Activated CD4-positive, alpha-beta T cell treated with anti-CD3 and anti-CD28 coated beads, Interleukin-2, amount 50 U/mL, for 24 hours (primary cell): ENCODE results near the gene KRTAP3-1.
"Not testable (repeated sequence)": the region's sequence is repeated elsewhere in the genome, so short reads cannot be mapped to it uniquely, and the experiment has no call there.

Experiments
- DNase-seq, 2 donors: peaks; one replicate each; pipeline ENCODE4 v3.0.0-alpha.2; 2020; ENCODE audit warnings: low read depth in 1 of 2, low spot score in 1 of 2

KRTAP3-1 gene

DNA sequence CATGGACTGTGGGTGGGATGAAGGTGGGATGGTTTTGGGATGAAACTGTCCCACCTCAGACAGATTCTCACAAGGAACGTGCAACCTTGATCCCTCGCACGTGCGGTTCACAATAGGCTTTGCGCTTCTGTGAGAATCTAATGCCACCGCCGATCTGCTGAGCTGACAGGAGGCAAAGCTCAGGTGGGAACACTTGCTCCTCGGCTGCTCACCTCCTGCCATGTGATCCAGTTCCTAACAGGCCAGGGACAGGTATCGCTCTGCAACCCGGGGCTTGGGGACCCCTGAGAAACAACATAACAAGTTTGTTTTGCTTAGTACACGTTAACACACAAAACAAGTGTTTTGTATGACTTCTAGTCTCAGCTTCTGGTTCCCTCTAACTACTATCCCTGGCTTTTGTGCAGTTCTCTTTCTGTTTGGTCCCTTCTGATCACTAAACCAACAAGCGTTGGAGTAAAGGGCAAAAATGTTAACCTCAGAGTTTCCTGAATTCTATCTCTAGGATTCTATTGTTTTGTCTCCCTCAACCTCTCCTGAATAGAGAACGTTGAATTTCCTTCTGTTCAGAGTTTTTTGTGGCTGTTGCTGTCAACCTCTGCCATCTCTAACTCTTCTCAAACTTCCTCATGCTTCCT lies 7.8 kb upstream of the KRTAP3-1 start:
- DNase-seq: no peak

DNA sequence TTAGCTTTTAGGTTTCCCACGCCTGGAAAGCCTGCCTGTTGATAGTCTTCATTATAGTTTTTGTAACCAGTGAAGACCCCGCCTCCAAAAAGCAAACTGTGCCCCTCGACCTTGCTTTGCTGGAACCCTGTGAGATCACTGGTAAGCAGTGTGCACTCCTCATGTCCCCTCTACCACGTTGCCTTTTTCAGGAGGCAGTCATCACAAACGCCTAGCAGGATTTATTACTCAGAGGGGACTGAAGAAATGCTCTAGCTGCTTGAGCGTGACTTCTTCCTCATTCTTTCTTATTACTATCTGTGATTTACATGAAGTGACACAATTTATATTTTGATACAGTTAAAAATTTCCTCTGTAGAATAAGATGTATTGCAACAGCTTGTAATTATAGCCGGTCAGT lies 6.5 kb upstream of the KRTAP3-1 start:
- DNase-seq: no peak

DNA sequence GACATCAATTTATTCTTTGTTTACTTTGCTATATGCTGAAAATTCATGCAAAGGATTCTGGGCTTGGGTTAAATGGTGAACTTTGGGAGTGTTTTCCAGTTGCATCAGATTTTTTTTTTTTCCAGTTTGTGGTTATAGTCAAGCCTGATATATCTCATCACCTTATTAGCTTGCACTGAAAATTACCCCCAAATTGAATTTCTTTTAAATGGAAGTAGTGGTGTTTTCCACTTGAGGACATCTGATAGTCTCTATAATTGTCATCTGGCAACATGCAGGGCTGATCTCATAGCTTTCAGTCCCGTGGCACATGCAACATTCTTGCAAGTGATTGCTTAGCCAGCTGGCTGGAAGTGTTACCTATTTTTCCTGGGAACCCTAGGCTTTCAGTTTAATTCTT lies 4.7 kb upstream of the KRTAP3-1 start:
- no peak for DNase-seq

DNA sequence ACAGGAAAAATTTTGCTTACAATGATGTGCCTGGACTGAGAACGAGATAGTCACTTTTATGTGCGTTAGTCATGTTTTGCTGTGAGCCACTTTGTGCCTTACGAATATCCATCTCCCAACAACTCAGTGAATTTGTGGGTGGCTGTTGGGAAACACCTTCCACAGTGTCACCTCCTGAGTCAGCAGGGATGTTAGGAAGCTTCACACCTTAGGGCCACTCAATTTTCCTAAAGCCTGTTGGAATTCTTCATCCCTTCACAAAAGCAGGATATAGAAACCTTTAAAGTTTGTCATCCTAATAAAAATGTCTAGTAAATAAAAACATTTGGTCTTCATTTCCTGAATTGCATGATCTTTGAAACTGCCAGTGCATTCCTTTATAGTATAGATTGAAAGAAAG lies 4.3 kb upstream of the KRTAP3-1 start:
- DNase-seq: no peak

DNA sequence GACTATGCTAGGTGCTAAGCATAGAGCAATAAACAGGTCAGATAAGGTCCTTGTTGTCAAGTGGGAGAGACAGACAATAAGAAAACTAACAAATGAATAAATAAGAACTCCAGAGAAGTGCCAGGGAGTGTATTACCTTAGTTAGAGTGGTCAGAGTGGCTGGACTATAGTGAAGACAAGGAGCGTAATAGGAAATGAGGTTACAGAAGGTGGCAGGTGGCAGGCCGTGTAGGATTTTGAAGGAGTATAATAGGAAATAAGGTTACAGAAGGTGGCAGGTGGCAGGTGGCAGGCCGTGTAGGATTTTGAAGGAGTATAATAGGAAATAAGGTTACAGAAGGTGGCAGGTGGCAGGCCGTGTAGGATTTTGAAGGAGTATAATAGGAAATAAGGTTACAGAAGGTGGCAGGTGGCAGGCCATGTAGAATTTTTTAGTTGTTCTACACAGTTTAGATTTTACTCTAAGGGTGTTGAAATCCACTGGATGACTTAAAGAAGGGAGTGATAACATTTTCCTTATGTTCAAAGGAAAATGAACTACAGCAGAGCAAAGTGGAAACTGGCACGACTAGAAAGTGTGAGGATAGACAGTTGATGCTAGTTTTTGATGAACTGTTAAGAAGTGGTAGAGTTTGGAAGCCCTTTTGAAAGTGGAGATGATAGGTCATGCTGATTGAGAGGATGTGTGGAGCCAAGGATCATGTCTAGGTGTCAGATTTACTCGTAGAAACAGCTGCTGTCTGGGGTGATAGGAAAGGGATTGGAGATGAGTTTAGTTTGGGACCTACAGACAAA lies 3.6 kb upstream of the KRTAP3-1 start:
- no peak for DNase-seq

DNA sequence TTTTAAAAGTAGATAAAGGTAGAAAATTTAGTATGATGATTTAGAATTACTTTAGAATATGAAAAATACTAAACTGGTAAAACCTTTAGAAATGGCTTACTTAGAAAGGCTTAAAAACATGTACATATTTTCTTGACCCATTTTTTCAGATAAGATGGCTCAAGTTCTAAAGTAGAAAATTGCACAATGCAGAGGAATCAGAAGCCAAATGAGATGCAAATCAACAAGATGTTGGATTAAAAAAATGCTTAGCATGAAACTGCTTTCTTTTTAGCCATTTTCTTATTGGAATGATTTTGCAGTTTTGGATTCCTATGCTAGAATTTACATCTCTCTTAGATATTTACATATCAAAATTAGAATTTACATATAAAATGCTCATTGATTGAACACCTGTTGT lies 1.5 kb upstream of the KRTAP3-1 start:
- no peak for DNase-seq

DNA sequence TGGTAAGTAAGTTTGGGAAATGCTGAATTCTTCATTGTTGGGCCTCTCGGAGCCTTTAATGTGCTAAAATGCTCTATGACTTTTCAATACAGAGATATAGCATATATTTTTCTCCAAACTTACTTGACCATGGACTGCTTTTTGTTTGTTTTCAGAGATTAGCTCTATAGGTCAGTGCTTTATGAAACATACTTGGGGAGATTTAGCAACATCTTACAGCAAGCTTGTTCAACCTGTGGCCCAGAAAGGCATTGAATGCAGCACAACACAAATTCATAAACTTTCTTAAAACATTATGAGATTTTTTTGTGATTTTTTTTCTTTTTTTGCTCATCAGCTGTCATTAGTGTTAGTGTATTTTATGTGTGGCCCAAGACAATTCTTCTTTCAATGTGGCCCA lies 1.0 kb upstream of the KRTAP3-1 start:
- no peak for DNase-seq

DNA sequence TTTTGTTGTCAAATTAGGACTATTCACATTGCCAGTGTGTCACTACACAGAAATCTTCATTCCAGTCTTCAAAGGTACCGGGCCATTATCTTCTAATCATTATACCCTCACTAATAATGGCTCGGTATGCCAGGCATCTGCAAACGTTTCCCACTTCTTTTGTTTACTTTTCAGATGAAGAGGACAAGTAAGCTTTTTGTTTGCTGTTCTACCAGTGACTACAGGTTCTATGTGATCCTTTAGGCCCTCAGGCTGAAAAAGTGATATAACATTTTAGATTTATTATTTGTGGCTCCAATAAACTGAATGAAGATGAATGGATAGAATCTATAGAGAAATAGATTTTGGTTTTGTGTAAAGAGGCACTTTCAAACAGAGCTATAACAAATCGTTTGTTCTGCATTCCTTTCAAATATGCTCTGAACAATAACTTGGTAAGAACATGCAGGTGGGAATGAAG lies 403 bp upstream of the KRTAP3-1 start:
- no peak for DNase-seq

DNA sequence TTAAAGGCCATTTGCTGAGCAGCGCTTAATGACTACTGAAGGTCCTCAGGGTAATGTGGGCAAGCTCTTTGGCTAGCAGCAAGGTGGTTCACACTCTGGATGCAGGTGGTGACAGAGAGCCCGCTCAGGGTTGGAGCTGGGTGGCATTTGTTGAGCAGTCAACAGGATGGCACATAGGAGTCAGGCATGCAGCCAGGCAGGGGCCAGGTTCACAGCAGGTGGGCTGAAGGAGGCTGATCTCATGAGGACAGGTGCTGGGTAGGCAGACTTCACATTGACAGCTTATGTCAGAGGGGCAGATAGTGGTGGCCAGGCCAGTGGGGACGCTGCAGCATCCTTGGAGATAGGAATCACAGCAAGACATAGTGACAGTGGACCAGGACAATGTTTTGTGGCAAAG lies 4.5 kb downstream of the KRTAP3-1 start:
- no peak for DNase-seq

DNA sequence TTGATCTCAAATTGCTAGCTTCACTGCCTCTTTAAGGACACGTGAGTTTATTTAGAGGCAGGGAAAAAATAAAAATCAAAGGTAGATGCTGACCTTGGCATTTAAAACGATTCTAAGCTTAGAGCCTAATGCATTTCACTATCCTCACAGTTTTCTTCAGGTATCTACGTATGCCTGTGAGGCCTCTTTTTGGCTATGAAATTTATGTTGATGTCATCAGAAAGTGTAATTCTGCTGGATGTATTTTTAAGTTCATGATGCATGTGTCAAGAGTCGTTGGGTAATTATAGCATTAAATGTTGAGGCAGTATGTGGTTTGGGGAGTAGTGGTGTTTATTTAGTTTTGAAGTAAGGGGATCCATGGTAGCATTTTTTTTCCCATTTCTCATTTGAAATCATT lies 5.0 kb downstream of the KRTAP3-1 start:
- DNase-seq: no peak

DNA sequence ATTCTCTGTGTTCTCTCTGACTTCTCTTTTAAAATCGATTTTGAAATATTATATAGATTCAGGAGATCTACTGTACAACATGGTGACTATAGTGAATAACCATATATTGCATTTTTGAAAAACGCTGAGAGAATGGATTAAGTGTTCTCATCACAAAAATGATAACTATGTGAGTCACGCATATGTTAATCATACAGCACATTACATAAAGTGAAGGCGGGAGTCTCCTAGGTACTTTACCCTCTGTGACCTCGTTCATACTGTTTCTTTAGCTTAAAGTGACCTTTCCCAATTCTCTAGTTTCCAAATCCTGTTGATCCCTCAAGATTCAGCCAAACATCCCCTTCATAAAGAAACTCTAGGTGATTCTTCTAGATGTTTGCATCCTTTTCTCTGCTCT lies 6.1 kb downstream of the KRTAP3-1 start:
- DNase-seq: no peak

DNA sequence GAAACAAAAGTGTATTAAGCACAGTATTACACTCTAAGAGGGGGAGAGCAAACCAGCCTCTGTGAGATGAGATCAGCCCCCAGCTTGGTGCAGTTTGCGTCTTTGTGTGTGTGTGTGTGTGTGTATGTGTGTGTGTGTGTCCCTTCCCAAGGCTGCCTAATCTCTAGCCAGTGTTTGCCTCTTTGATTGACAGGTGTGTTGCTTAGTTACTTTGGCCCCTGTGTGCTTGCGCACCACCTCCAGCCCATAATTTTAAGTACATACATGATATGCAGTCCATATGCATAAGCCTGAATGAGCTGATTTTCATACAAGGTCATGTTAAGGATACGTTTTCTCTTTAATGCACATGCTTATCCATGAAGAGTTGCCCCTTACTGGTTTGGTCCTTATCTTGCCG lies 7.1 kb downstream of the KRTAP3-1 start:
- DNase-seq: no peak

DNA sequence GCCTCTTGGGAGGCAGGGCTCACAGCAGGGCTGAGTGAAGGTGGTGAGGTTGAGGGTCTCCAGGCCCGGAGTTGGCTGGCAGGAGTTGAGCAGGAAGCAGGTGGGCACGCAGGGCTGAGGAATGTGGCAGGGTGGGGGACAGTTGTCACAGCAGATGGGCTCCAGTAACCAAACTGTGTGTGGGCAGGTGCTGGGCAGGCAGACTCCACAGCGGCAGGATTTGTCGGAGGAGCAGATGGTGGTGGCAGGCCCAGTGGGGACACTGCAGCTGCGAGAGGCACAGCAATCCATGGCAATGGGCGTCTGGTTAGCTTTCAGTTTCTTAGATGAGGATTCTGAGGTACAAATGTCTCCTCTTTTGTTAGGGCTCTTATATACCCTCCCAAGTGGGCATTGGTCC lies 9.4 kb downstream of the KRTAP3-1 start, which contains the start of gene KRTAP3-2:
KRTAP3-2 (minus strand) TSS at position 344 of the 400 bp plus-strand sequence; CDS start at position 291, 53 bp downstream.
- DNase-seq: not testable (repeated sequence)

DNA sequence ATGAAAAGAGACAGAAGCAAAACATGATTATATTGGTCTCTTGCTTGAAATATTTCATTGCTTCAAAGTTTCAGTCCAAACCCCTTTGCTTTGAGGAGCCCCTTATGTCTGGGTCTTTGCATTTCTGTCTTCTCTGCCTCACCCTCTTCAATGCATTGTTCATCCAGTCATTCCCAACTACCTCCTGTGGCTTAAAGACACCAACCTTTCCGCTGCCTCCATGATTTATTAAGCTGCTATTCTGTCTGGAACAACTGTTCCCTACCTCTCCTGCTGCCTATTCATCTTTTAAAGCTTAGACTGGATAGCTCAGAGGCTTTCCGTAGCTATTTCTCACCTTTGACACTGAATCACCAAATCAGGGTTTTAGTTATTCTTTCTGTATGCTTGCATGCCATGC lies 11.6 kb downstream of the KRTAP3-1 start:
- DNase-seq: no peak

DNA sequence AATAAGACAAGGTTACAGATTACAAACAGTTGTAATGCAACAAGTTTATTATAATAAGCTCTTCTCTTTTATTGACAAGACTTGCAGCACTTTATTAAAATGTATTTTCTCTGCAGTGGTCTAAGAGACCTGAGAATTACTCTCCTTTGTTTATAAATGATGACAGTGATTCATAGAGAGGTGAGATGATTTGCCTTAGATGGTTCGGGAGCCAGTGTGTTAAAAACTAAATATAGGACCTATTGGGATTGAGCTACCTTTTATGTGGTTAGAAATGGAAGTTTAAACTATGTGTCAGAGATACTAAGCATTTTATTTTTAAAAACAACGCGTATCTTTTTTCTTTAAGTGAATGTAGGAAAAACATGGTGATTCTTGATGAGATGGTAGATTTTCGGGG lies 12.1 kb downstream of the KRTAP3-1 start:
- DNase-seq: no peak

DNA sequence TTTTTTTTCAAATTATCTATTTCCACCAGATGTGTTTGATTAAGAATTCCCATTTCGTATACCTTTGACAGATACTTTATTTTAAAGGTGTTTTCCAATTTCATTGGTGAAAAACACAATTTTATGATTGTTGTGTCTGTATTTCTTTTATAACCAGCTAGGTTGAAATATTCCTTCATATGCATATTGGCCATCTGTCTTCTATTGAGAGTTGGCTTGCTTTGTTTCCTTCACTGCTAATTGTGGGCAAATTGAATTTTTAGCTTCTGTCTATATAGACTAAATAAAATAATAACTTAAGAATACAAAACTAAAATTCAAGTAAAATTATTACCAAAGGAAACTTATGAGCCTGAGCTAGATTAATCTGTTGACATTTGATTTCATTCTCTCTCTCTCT lies 13.8 kb downstream of the KRTAP3-1 start:
- no peak for DNase-seq

DNA sequence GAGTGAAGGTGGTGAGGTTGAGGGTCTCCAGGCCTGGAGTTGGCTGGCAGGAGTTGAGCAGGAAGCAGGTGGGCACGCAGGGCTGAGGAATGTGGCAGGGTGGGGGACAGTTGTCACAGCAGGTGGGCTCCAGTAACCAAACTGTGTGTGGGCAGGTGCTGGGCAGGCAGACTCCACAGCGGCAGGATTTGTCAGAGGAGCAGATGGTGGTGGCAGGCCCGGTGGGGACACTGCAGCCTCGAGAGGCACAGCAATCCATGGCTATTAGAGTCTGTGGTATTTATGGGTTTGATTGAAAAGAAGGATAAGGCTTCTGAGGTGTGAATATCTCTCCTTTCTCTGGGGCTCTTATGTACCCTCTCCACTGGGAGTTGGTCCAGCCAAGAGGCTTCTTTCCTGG lies 15.1 kb downstream of the KRTAP3-1 start, which contains the start of gene KRTAP3-3:
KRTAP3-3 (minus strand) TSS at position 326 of the 400 bp plus-strand sequence; CDS start at position 259, 67 bp downstream.
- DNase-seq: no peak

DNA sequence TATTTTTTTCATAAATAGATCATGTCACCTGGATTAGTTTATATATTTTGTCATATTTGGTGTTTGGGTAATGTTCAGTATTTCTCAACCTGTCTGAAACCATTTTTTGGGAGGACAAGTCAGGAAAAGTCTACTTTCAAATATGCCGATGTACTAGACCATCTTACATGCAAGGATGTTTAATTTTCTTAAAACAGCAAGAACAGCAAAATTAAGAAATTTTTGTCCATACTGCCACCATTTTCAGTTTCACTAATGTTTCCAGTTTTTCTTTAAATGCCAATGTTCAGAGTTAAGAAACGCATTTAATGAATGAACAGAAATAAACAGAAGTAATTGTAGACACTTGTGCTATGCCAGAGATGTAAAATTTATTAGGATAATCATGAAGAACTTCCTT lies 15.8 kb downstream of the KRTAP3-1 start:
- DNase-seq: no peak

DNA sequence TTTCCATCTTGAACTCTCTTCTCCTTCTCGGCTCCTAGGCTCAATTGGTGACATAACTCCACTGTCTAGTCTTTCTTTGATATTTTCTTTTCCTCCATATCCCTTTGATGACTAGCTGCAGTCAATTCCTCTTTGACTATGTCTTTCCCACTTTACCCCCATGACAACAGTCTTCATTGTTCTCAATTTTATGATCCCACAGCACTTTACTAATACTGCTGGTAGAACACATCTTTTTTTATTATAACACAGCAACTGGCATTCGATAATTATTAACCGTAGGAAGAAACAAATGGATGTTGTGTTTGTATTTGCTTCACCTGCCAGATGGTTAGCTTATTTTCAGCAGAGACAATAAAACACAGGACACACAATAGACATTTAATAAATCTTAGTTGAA lies 16.3 kb downstream of the KRTAP3-1 start:
- no peak for DNase-seq

DNA sequence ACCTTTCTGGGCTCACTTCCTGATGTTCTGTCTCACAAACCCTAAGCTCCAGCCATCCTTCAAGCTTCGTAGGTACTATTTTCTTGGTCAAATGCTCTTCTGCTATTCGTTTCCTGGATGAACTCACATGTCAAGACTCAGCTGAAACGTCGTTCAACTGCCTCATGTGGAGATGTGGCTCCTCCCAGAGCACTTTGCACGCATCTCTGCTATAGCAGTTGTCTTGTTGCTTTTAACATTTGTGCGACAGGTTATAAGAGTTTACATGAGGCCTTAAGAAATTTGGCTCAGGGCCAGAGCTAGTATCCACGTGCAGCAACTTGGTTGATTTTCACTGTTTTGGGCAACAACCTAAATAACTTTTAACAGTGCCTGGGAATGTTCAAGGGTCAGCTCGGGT lies 22.0 kb downstream of the KRTAP3-1 start:
- DNase-seq: no peak

DNA sequence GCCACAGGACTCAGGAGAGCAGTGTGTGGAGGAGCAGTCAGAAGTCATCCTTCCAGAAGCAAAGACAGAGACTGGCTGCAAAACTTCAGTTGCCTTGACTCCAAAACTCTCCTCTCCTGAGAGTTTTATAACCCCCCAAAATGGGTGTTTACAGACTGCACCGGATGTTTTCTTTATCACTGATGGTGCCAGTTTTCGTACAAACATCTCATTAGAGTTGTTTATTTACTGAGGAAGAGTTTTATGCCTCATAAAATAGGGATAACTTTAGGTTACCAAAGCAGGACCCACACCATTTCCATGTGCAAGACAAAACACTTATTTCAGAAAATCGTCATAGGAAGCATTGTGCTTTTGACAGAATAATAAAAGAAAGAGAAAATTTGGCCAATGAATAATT lies 24.7 kb downstream of the KRTAP3-1 start, which contains the start of gene KRT40:
KRT40 (minus strand) TSS at position 101 of the 400 bp plus-strand sequence; CDS start at position 48, 53 bp downstream.
- no peak for DNase-seq

DNA sequence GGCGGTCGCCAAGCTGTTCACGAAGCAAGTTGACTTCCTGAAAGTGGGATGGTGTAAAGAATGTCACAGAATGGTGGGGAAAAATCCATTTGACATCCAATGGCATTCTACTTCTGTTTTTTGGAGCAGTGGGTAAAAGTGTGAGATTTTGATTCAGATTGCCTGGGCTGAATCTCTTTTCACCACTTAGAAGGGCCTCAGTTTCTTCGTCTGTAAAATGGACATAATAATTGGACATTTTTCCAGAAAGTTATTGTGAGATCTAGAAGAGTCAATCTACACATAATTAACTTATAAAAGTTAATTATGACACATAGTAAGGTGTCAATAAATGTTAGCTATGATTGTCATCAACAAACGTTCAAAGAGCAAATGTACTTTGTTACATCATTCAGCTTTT lies 27.8 kb downstream of the KRTAP3-1 start:
- no peak for DNase-seq
